GM21447 (cell line): Measurements from ENCODE around the gene ZFP82.

Source experiments
- ATAC-seq: cut with Tn5 transposase; IDR thresholded peaks from one replicate; pipeline ENCODE4 v1.9.1; 2021; ENCODE audit not compliant: unreplicated experiment

The ZFP82 gene

GRCh38 chr19:36418287-36419001 lies at the start of gene ZFP82:
ZFP82 (minus strand) TSS chr19:36418644; CDS start chr19:36409789, 8,855 bp downstream.
- ATAC-seq: peak; percentile 65

GRCh38 chr19:36460046-36460445 lies 41.6 kb upstream of the ZFP82 start:
- no peak for ATAC-seq

GRCh38 chr19:36456831-36457230 lies 38.4 kb upstream of the ZFP82 start:
- ATAC-seq: no peak

- no peak for ATAC-seq
Measured at GRCh38 chr19:36449059-36449670, 30.7 kb upstream of the ZFP82 start.

GRCh38 chr19:36441339-36441738 lies 22.9 kb upstream of the ZFP82 start:
- ATAC-seq: no peak

- ATAC-seq: no peak
Measured at GRCh38 chr19:36436531-36436930, 18.1 kb upstream of the ZFP82 start.

GRCh38 chr19:36423925-36424324 lies 5.5 kb upstream of the ZFP82 start:
- no peak for ATAC-seq

- no peak for ATAC-seq
Measured at GRCh38 chr19:36421749-36422481, 3.5 kb upstream of the ZFP82 start.

- no peak for ATAC-seq
Measured at GRCh38 chr19:36420961-36421748, 2.7 kb upstream of the ZFP82 start.

- peak; percentile 19 for ATAC-seq
Measured at GRCh38 chr19:36417752-36418286, 625 bp downstream of the ZFP82 start.

GRCh38 chr19:36409841-36410240 lies 8.6 kb downstream of the ZFP82 start:
- no peak for ATAC-seq

GRCh38 chr19:36408101-36408500 lies 10.3 kb downstream of the ZFP82 start:
- no peak for ATAC-seq

- ATAC-seq: no peak
Measured at GRCh38 chr19:36404498-36404897, 13.9 kb downstream of the ZFP82 start.

- ATAC-seq: no peak
Measured at GRCh38 chr19:36401475-36401874, 17.0 kb downstream of the ZFP82 start.

GRCh38 chr19:36398571-36398970 lies 19.9 kb downstream of the ZFP82 start:
- ATAC-seq: no peak

- ATAC-seq: no peak
Measured at GRCh38 chr19:36392916-36393673, 25.3 kb downstream of the ZFP82 start.

GRCh38 chr19:36379510-36379819 lies 39.0 kb downstream of the ZFP82 start:
- no peak for ATAC-seq

GRCh38 chr19:36378625-36379509 lies 39.6 kb downstream of the ZFP82 start, which contains the start of gene ZFP14:
ZFP14 (minus strand) TSS chr19:36379201; CDS start chr19:36367892, 11,309 bp downstream.
- ATAC-seq: peak; percentile 92

GRCh38 chr19:36377541-36378178 lies 40.8 kb downstream of the ZFP82 start:
- no peak for ATAC-seq
